ENCODE measurements around the gene SETX. TPM values are rescaled to one million over a fixed set of nuclear protein-coding genes. Genes with fewer than 3 reads are reported as not detected.

The SETX gene
- total RNA-seq, 1 donor from 2014 or later, result 56.9 TPM

- Histone ChIP-seq H3K4me1 (no peaks in the 10 kb centered on the region), H3K27ac (no peak overlapping the region), H3K4me3 (no peak overlapping the region), H3K36me3 (peaks cover 93% of the 10 kb centered on the region), H3K27me3 (no peaks in the 10 kb centered on the region), H3K9me3 (no peaks in the 10 kb centered on the region)
- ATAC-seq (peak; percentile 83), DNase-seq (no peak)
- TF ChIP-seq CTCF (IDR thresholded peaks at IDR 0.05), result peak; percentile 93
- intact Hi-C loops (cut with DNase I), result no loop called here
Measured at GRCh38 chr9:132268725-132269352, 85.9 kb downstream of the SETX start.

GRCh38 chr9:132267660-132268059 lies 87.1 kb downstream of the SETX start:
- Histone ChIP-seq H3K9me3 (no peaks in the 10 kb centered on the region), H3K36me3 (peaks cover 93% of the 10 kb centered on the region), H3K4me3 (no peak overlapping the region), H3K27ac (no peak overlapping the region), H3K27me3 (no peaks in the 10 kb centered on the region), H3K4me1 (peaks cover 4% of the 10 kb centered on the region)
- ATAC-seq (no peak), DNase-seq (no peak)
- intact Hi-C loops (cut with DNase I), result no loop called here
- TF ChIP-seq CTCF (IDR thresholded peaks at IDR 0.05), result no peak

GRCh38 chr9:132266017-132266416 lies 88.8 kb downstream of the SETX start:
- Histone ChIP-seq H3K4me1 (peaks cover 15% of the 10 kb centered on the region), H3K36me3 (peaks cover 90% of the 10 kb centered on the region), H3K9me3 (no peaks in the 10 kb centered on the region), H3K27me3 (no peaks in the 10 kb centered on the region), H3K27ac (no peak overlapping the region), H3K4me3 (no peak overlapping the region)
- no peak for ATAC-seq
- intact Hi-C loops (cut with DNase I), result no loop called here
- DNase-seq, result no peak
- no peak for TF ChIP-seq CTCF (IDR thresholded peaks at IDR 0.05)

- Histone ChIP-seq H3K9me3 (no peaks in the 10 kb centered on the region), H3K27me3 (no peaks in the 10 kb centered on the region), H3K36me3 (peaks cover 45% of the 10 kb centered on the region), H3K4me3 (no peak overlapping the region), H3K27ac (no peak overlapping the region), H3K4me1 (peaks cover 23% of the 10 kb centered on the region)
- peak; percentile 74 for ATAC-seq
- intact Hi-C loops (cut with DNase I), result no loop called here
- TF ChIP-seq CTCF (IDR thresholded peaks at IDR 0.05), result no peak
- no peak for DNase-seq
Measured at GRCh38 chr9:132260846-132261245, 93.9 kb downstream of the SETX start.

GRCh38 chr9:132250324-132251262 lies 104.2 kb downstream of the SETX start:
- intact Hi-C loops (cut with DNase I), result loop anchor here (5.0 kb wide), 1 partner anchor 493 kb away; no protein-coding TSS in a partner anchor
- ATAC-seq (peak; percentile 9), DNase-seq (no peak)
- Histone ChIP-seq H3K27me3 (peaks cover 14% of the 10 kb centered on the region), H3K36me3 (no peaks in the 10 kb centered on the region), H3K4me3 (no peak overlapping the region), H3K4me1 (peaks cover 4% of the 10 kb centered on the region), H3K27ac (no peak overlapping the region), H3K9me3 (no peaks in the 10 kb centered on the region)
- no peak for TF ChIP-seq CTCF (IDR thresholded peaks at IDR 0.05)

Data from upper lobe of right lung (tissue), 1 donor.